ENCODE data around the gene DIP2A.

Gene DIP2A

GRCh38 chr21:46482225-46482845 lies 23.6 kb downstream of the DIP2A start:
- Histone ChIP-seq H3K4me3 (ENCODE audit: low read length) (no peak overlapping the region), H2AFZ (ENCODE audit: low read depth, low read length) (no peak overlapping the region), H3K9me3 (ENCODE audit: low read length) (no peaks in the 10 kb centered on the region), H3K27me3 (ENCODE audit: insufficient read depth, low read length) (no peaks in the 10 kb centered on the region), H3K36me3 (ENCODE audit: insufficient read depth, low read length) (peaks cover 30% of the 10 kb centered on the region), H3K4me1 (ENCODE audit: insufficient read depth, low read length) (peaks cover 9% of the 10 kb centered on the region)

- Histone ChIP-seq H3K9me3 (ENCODE audit: low read length) (no peaks in the 10 kb centered on the region), H3K4me3 (ENCODE audit: low read length) (no peak overlapping the region), H3K4me1 (ENCODE audit: insufficient read depth, low read length) (peaks cover 9% of the 10 kb centered on the region), H3K27me3 (ENCODE audit: insufficient read depth, low read length) (no peaks in the 10 kb centered on the region), H2AFZ (ENCODE audit: low read depth, low read length) (no peak overlapping the region), H3K36me3 (ENCODE audit: insufficient read depth, low read length) (peaks cover 28% of the 10 kb centered on the region)
Observed at GRCh38 chr21:46482846-46483231, 24.1 kb downstream of the DIP2A start.

DNA sequence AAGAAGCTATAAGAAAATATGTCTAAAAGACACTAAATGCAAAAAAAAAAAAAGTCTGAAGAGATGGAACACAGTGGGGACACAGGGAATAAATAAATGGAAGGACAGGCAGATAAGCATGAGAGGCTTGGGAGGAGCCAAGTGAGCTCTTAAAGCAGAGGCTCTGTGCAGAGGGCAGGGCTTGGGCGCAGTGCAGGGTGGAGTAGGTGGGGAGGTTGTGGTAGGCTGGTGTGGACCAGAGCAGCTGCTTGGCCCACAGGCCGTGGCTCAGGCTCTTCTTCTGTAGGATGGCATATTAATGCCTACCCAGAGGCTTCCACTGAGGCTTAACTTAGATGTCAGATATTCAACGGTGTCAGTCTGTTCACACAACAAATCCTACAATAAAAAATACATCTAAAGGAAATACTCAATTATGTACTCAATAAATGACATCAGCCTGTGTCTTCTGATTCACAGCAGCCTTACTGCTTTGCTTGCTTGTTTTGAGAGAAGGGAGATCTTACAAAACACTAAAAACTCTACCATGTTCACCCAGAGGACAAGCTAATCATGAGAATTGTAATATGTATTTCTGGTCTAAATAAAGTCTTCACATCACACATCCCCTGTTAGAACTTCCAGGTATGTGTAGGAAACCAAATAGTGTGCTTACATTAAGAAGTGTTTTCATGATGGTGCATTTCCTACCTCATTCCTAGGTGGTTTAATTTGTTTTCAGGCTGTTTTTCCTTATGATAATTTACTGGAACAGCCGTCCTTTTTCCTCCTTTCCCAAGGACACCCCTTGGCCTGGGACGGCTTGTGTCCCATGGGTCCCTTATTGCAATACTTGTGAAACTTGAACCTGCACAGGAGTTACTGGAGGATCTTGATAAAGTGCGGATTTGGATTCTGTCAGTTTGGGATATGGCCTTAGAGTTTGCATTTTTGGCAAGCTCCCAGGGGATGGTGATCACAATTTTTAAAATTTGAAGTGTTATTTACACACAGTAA lies 24.9 kb downstream of the DIP2A start:
- no peaks in the 10 kb centered on the region for H3K9me3 ChIP-seq (ENCODE audit: low read length)
- peaks cover 9% of the 10 kb centered on the region for H3K4me1 ChIP-seq (ENCODE audit: insufficient read depth, low read length)
- H3K4me3 ChIP-seq (ENCODE audit: low read length): no peak overlapping the region
- H3K27me3 ChIP-seq (ENCODE audit: insufficient read depth, low read length): no peaks in the 10 kb centered on the region
- H3K36me3 ChIP-seq (ENCODE audit: insufficient read depth, low read length): peaks cover 34% of the 10 kb centered on the region
- no peak overlapping the region for H2AFZ ChIP-seq (ENCODE audit: low read depth, low read length)

DNA sequence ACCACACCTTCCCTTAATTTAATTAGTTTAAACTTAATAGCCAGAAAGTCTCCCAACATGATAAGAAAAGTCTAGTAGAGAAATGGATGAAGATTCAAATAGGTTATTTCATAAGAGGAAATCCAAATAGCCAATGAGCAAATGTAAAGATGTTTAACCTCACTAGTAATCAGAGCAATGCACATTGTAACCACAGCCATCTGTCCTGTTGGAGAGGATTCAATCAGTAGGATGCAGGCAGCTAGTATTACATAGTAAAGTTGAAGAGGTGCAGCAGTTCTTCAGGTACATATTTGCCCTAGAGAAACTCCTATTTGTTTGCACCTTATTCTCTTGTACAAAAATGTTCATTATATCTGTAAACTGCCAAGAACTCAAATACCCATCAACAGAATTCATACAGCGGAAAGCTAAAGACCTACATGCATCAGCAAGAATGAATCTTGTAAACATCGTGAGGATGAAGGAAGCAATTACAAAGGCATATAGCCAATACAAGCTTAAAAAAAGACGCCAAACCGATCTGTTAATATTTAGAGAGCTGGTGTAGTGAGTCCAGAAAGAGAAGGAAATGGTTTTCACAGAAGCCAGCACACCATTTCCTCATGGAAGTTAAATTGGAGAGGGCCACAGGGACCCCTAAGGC lies 27.9 kb downstream of the DIP2A start:
- Histone ChIP-seq H3K4me3 (ENCODE audit: low read length) (no peak overlapping the region), H3K9me3 (ENCODE audit: low read length) (no peaks in the 10 kb centered on the region), H3K36me3 (ENCODE audit: insufficient read depth, low read length) (peaks cover 48% of the 10 kb centered on the region), H3K27me3 (ENCODE audit: insufficient read depth, low read length) (no peaks in the 10 kb centered on the region), H3K4me1 (ENCODE audit: insufficient read depth, low read length) (peaks cover 9% of the 10 kb centered on the region), H2AFZ (ENCODE audit: low read depth, low read length) (no peak overlapping the region)

DNA sequence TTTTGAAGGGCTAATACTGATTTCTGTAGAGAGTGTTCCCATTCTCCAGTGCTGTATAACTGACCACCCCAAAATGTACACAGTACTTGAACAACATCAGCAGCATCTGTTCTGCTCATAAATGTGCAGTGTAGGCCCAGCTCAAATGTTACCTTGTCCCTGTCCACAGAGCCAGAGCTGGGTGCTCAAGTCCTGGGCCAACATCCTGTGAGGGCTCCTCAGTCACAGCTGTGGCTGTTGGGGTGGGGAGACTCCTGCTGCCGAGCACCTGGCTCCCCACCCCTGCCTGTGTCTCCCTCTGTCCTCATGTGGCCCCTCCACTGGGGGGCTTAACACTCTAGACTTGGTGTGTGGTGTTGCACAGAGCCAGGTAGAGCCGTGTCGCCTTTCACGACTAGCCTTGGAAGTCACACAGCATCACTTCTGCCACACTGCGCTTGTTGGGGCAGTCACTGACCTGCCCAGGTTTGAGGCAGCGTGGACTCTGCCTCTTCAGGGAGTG lies 30.5 kb downstream of the DIP2A start:
- peaks cover 69% of the 10 kb centered on the region for H3K36me3 ChIP-seq (ENCODE audit: insufficient read depth, low read length)

DNA sequence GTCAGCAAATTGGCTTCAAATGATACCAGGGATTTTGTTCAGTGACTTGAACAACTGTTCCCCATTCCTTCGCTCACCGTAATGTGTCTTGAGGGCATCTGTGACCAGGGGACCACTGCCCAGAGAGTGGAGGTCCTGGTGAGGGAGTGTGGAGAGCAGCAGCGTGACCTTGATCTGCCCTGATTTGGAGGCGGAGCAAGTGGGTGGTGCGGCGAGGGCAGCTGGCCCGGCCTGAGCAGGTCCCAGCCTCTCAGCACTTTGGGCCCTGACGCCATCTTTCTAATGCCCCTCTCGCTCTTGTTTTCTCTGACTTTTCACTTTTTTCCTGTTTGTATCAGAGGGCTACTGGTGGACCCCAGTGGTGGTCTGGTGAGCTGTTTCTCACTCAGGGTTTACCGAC lies 31.1 kb downstream of the DIP2A start:
- Histone ChIP-seq H2AFZ (ENCODE audit: low read depth, low read length) (no peak overlapping the region), H3K27me3 (ENCODE audit: insufficient read depth, low read length) (no peaks in the 10 kb centered on the region), H3K9me3 (ENCODE audit: low read length) (peaks cover 10% of the 10 kb centered on the region), H3K4me1 (ENCODE audit: insufficient read depth, low read length) (no peaks in the 10 kb centered on the region), H3K36me3 (ENCODE audit: insufficient read depth, low read length) (peaks cover 73% of the 10 kb centered on the region), H3K4me3 (ENCODE audit: low read length) (no peak overlapping the region)

More for the DNA sequence above, 30.5 kb downstream of the DIP2A start:
- Histone ChIP-seq H2AFZ (ENCODE audit: low read depth, low read length) (no peak overlapping the region), H3K9me3 (ENCODE audit: low read length) (peaks cover 10% of the 10 kb centered on the region), H3K27me3 (ENCODE audit: insufficient read depth, low read length) (no peaks in the 10 kb centered on the region), H3K4me3 (ENCODE audit: low read length) (no peak overlapping the region), H3K4me1 (ENCODE audit: insufficient read depth, low read length) (no peaks in the 10 kb centered on the region)

- Histone ChIP-seq H3K4me1 (ENCODE audit: insufficient read depth, low read length) (no peaks in the 10 kb centered on the region), H3K36me3 (ENCODE audit: insufficient read depth, low read length) (peaks cover 74% of the 10 kb centered on the region), H3K4me3 (ENCODE audit: low read length) (no peak overlapping the region)
Observed at GRCh38 chr21:46491553-46491952, 32.9 kb downstream of the DIP2A start.

DNA sequence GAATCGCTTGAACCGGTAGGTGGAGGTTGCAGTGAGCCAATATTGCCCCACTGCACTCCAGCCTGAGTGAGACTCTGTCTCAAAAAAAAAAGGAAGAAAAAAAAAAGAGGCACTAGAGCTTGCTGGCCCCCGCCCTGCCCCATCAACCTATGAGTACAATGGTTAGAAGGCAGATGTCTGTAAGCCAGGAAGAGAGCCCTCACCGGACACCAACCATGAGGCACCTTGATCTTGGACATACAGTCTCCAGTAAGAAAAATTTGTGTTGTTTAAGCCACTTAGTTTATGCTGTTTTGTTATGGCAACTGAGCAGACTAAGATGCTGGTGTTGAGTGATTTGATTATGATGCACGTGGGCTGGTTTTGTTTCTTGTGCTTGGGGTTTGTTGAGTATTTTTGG lies 34.2 kb downstream of the DIP2A start:
- H3K4me3 ChIP-seq (ENCODE audit: low read length): no peak overlapping the region
- H3K27me3 ChIP-seq (ENCODE audit: insufficient read depth, low read length): no peaks in the 10 kb centered on the region
- peaks cover 80% of the 10 kb centered on the region for H3K36me3 ChIP-seq (ENCODE audit: insufficient read depth, low read length)
- H2AFZ ChIP-seq (ENCODE audit: low read depth, low read length): no peak overlapping the region
- H3K4me1 ChIP-seq (ENCODE audit: insufficient read depth, low read length): no peaks in the 10 kb centered on the region
- peaks cover 10% of the 10 kb centered on the region for H3K9me3 ChIP-seq (ENCODE audit: low read length)

More at GRCh38 chr21:46491553-46491952, 32.9 kb downstream of the DIP2A start:
- H3K27me3 ChIP-seq (ENCODE audit: insufficient read depth, low read length): no peaks in the 10 kb centered on the region
- H2AFZ ChIP-seq (ENCODE audit: low read depth, low read length): no peak overlapping the region
- H3K9me3 ChIP-seq (ENCODE audit: low read length): peaks cover 10% of the 10 kb centered on the region

DNA sequence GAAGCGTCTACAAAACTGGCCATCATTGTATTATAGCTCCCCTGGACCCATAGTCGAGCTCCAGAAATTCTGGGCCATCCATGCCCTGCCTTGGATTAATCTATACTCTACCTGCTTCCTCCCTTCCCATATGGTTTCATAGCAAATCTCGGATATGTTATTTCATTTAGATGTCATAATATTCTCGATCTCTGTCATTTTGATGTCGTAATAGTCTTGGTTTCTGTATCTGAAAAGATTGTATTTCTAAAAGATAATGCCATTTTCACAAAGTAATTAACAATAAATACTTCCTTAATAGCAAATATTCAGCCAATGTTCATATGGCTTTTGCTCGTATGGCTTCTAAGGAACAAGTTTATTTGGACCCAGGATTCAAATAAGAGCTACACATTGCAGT lies 35.1 kb downstream of the DIP2A start:
- no peaks in the 10 kb centered on the region for H3K4me1 ChIP-seq (ENCODE audit: insufficient read depth, low read length)
- H3K9me3 ChIP-seq (ENCODE audit: low read length): peaks cover 10% of the 10 kb centered on the region
- no peaks in the 10 kb centered on the region for H3K27me3 ChIP-seq (ENCODE audit: insufficient read depth, low read length)
- no peak overlapping the region for H2AFZ ChIP-seq (ENCODE audit: low read depth, low read length)
- no peak overlapping the region for H3K4me3 ChIP-seq (ENCODE audit: low read length)
- H3K36me3 ChIP-seq (ENCODE audit: insufficient read depth, low read length): peaks cover 81% of the 10 kb centered on the region

DNA sequence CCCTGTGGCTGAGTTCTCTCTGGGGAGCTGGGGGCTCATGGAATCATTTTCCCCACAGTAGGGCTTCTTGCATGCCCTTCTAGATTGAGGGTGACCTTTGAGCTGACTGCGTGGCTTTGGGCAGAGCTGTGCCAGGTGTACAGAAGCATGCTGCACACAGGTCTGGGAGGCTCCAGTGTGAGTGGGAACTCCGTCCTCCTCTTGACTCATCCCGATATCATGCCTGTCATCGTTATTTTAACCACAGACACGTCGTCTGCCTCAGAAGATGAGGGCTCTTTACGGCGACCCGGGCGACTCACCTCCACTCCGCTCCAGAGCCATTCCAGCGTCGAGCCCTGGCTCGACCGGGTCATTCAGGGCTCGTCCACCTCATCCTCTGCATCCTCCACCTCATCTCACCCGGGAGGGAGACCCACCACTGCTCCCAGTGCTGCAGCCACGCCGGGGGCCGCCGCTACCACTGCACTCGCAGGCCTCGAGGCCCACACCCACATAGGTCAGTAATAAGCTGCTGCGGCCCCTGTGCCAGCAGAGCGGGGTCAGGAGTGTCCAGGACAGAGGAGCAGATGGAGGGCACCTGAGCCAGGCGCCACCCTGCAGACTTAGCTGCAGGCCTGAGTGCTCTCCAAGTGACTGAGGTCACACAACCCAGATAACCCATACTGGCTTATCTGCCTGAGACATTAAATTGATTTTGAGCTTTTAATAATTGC lies 39.8 kb downstream of the DIP2A start:
- Histone ChIP-seq H3K4me1 (ENCODE audit: insufficient read depth, low read length) (no peaks in the 10 kb centered on the region), H3K36me3 (ENCODE audit: insufficient read depth, low read length) (peaks cover 75% of the 10 kb centered on the region), H3K4me3 (ENCODE audit: low read length) (no peak overlapping the region), H2AFZ (ENCODE audit: low read depth, low read length) (no peak overlapping the region), H3K27me3 (ENCODE audit: insufficient read depth, low read length) (no peaks in the 10 kb centered on the region), H3K9me3 (ENCODE audit: low read length) (peaks cover 2% of the 10 kb centered on the region)

DNA sequence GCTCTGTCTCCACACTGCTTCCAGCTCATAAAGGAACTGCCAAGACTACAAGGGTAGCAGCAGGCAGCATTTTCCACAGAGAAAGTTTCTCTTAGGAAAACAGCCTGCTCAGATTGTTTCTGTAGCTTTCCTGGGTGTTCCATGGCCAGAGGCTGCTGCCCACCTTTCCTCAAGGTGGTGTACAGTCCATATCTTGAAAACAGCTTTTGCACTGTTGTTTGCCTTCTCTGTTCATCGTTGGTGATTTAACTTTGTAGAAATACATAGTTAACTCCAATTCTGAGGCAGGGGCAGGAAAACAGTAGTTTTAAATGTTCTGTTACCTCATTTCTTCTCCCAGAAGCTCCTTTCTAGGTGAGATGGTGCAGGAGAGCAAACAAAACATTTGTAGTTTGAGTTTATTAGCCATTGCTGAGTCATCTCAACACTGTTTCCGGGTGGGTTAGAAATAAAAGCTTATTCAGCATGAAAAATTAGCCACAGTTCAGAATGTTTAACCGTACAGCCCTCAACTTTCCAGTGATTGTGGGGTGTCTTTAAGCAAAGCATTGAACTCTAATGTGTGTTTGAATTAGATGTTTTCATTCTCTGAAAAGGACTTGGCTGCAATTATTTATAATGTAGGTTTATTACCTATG lies 41.7 kb downstream of the DIP2A start:
- H3K36me3 ChIP-seq (ENCODE audit: insufficient read depth, low read length): peaks cover 73% of the 10 kb centered on the region
- H3K4me1 ChIP-seq (ENCODE audit: insufficient read depth, low read length): no peaks in the 10 kb centered on the region
- H3K27me3 ChIP-seq (ENCODE audit: insufficient read depth, low read length): no peaks in the 10 kb centered on the region
- H3K4me3 ChIP-seq (ENCODE audit: low read length): no peak overlapping the region
- no peak overlapping the region for H2AFZ ChIP-seq (ENCODE audit: low read depth, low read length)
- H3K9me3 ChIP-seq (ENCODE audit: low read length): peaks cover 2% of the 10 kb centered on the region

DNA sequence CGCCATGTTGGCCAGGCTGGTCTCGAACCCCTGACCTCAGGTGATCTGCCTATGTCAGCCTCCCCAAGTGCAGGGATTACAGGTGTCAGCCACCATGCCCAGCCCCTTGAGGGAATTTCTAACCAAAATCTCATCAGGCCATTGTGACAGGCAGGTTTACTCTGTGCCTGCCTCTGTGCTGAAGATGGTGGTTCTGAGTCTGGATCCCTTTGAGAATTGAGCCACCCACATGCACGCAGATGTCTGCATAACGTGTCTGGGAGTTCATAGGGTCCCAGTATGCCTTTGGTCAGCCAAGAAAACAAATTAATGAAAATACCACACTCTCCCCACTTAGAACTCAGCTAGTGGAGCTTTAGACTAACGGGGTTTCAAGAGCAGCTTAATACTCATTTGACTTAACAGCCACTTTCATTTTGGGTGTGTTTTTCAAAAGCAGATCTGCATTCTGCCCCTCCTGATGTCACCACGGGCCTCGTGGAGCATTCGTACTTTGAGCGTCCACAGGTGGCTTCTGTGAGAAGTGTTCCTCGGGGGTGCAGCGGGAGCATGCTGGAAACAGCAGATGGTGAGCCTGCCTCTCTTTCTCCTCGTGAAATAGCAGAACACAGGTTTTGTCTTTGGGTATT lies 45.3 kb downstream of the DIP2A start:
- Histone ChIP-seq H3K9me3 (ENCODE audit: low read length) (peaks cover 3% of the 10 kb centered on the region), H3K27me3 (ENCODE audit: insufficient read depth, low read length) (no peaks in the 10 kb centered on the region), H2AFZ (ENCODE audit: low read depth, low read length) (no peak overlapping the region), H3K36me3 (ENCODE audit: insufficient read depth, low read length) (peaks cover 58% of the 10 kb centered on the region), H3K4me1 (ENCODE audit: insufficient read depth, low read length) (no peaks in the 10 kb centered on the region), H3K4me3 (ENCODE audit: low read length) (no peak overlapping the region)

Data from neuron (in vitro differentiated cells).